Measurements from ENCODE around the gene PPIL6.

The PPIL6 gene

DNA sequence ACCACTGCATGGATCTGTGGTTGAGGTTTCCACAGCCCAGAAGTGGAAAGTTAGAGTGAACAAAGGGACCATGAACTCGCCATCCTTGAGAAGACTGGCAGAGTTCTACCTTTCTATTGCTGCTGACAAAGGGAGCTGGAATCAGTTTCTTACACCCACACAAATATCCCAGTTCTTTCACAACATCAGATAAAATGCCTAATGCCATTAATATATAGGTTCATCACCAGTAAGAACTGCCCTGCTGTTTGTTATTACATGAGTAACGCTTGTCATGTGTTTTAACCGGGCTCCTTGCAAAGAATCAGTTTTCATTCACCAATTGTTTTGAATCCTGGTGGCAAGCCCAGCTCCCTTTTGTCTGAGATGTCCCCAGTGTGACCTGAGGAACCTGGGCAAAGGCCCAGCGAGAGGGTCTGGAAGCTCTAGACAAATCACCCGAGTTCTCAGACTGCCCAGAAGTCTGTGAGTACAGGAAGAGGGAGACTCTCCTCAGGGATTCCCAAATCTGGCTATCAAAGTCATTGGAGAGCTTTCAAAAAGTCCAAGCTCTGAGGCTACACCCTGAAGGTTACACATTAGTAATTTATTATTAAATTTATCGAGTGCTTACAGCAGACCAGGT, 50.7 kb downstream of the PPIL6 start:
- Histone ChIP-seq H3K4me1 (peaks cover 8 to 21% (median 17%) of the 10 kb centered on the region in 10 experiments), H3K9me3 (replicated peaks in 1 of 11) (no peaks in the 10 kb centered on the region), H3K9ac (no peak overlapping the region; a peak in 1 of 22 replicates), H3K4me3 (no peak overlapping the region), H3K27me3 (no peaks in the 10 kb centered on the region), H4K20me1 (no peaks in the 10 kb centered on the region), H3K27ac (no peak overlapping the region; a peak in 2 of 22 replicates), H3K4me2 (peak overlapping the region in 4 of 11 experiments; percentile 13 to 40 (median 26); a peak in 4 of 22 replicates), H3K36me3 (no peaks in the 10 kb centered on the region)
- no peak for TF ChIP-seq Cebpa-rat (IDR thresholded peaks at IDR 0.05)

GRCh38 chr6:109388265-109388664, 52.2 kb downstream of the PPIL6 start:
- H3K4me1 ChIP-seq, result peaks cover 22 to 35% (median 31%) of the 10 kb centered on the region in 10 experiments
- H3K27me3 ChIP-seq, result no peaks in the 10 kb centered on the region
- TF ChIP-seq Cebpa-rat (IDR thresholded peaks at IDR 0.05), result no peak
- no peak overlapping the region for H3K27ac ChIP-seq
- H4K20me1 ChIP-seq, result no peaks in the 10 kb centered on the region
- H3K36me3 ChIP-seq, result no peaks in the 10 kb centered on the region
- H3K9me3 ChIP-seq (replicated peaks in 1 of 11), result no peaks in the 10 kb centered on the region
- no peak overlapping the region for H3K4me2 ChIP-seq
- no peak overlapping the region for H3K9ac ChIP-seq
- H3K4me3 ChIP-seq, result no peak overlapping the region

DNA sequence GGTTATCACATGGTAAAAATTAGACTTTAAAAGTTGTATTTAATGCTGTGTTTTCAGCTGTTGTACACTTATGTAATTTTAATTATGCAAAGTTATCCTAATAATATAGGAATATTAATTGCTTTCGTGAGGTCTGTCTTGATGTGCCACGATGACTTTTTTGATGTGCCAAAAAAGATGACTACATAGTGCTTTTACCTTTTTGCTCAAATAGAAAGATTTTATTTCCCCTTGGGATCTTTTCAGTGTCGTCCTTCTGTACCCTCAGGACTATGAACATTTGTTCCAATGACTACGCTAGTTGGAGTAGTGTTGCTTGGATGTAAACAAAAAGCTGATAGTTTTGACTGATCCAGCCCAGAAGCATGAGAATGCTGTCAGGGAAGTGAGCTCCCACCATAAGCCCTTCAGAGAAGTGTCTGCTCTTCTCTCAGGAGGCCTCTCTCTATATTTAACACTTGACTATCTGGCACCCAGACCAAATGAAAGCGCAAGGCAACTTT, 56.9 kb downstream of the PPIL6 start:
- H3K4me3 ChIP-seq, result peak overlapping the region; percentile 76 to 96 (median 91)
- peak overlapping the region; percentile 96 to 100 (median 99) for H3K9ac ChIP-seq
- peak overlapping the region; percentile 97 to 100 (median 99); a peak in 21 of 22 replicates for H3K27ac ChIP-seq
- no peaks in the 10 kb centered on the region for H3K27me3 ChIP-seq
- peaks cover 35 to 42% (median 38%) of the 10 kb centered on the region in 10 experiments for H3K4me1 ChIP-seq
- peaks cover 9 to 20% (median 14%) of the 10 kb centered on the region in 11 experiments for H3K36me3 ChIP-seq
- H4K20me1 ChIP-seq, result peaks cover 28 to 33% (median 30%) of the 10 kb centered on the region in 11 experiments
- no peak for TF ChIP-seq Cebpa-rat (IDR thresholded peaks at IDR 0.05)
- no peaks in the 10 kb centered on the region for H3K9me3 ChIP-seq (replicated peaks in 1 of 11)
- peak overlapping the region; percentile 80 to 96 (median 91) for H3K4me2 ChIP-seq

DNA sequence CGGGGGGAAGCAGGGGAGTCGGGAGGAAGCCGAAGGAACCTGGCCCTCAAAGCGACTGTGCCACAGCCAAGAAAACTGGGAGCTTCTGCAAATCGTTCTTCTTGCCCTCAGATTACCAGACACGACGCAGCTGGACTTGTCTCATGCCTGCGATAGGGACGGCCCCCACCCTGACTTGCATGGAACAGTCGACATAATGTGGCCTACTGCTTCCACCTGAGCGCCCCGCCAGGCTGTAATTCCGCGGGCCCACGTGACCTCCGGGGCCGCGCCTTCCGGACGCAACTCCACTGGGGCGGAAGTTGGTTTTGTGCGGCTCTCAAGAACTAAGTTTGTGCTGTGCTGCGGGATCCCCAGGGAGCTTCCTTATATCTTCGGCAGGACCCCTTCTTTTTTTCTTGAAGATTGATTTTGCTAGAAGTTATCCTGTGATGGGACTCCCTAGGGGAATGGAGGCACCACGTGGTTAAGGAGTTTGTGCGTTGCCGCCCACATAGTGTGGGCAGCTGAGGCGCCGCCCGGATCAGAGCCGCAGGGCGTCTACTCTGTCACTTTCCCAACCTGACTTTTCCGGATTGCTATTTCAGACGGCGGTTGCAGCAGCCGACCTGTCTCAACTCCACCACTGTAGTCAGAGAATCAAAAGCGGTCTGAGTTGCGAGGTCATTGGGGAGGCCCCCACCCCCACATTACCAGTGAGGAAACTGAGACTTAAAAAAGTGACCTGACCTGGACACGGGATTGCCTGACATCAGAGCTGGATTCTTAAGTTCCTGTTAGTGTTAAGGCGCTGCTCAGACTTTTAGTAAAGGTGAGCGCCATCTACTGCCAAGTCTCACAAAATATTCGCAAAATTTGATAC, 57.6 kb downstream of the PPIL6 start:
- peaks cover 35 to 40% (median 37%) of the 10 kb centered on the region in 11 experiments for H4K20me1 ChIP-seq
- H3K27me3 ChIP-seq, result no peaks in the 10 kb centered on the region
- peak in 10 of 11 experiments; percentile 31 to 100 (median 78); a peak in 18 of 22 replicates for TF ChIP-seq Cebpa-rat (IDR thresholded peaks at IDR 0.05)
- H3K4me1 ChIP-seq, result peaks cover 37 to 47% (median 44%) of the 10 kb centered on the region in 10 experiments
- peak overlapping the region; percentile 97 to 100 (median 99) for H3K27ac ChIP-seq
- H3K36me3 ChIP-seq, result peaks cover 16 to 27% (median 20%) of the 10 kb centered on the region in 11 experiments
- H3K9ac ChIP-seq, result peak overlapping the region; percentile 96 to 100 (median 99)
- peak overlapping the region; percentile 80 to 96 (median 91) for H3K4me2 ChIP-seq
- H3K9me3 ChIP-seq (replicated peaks in 1 of 11), result no peaks in the 10 kb centered on the region
- H3K4me3 ChIP-seq, result peak overlapping the region; percentile 76 to 96 (median 91)

DNA sequence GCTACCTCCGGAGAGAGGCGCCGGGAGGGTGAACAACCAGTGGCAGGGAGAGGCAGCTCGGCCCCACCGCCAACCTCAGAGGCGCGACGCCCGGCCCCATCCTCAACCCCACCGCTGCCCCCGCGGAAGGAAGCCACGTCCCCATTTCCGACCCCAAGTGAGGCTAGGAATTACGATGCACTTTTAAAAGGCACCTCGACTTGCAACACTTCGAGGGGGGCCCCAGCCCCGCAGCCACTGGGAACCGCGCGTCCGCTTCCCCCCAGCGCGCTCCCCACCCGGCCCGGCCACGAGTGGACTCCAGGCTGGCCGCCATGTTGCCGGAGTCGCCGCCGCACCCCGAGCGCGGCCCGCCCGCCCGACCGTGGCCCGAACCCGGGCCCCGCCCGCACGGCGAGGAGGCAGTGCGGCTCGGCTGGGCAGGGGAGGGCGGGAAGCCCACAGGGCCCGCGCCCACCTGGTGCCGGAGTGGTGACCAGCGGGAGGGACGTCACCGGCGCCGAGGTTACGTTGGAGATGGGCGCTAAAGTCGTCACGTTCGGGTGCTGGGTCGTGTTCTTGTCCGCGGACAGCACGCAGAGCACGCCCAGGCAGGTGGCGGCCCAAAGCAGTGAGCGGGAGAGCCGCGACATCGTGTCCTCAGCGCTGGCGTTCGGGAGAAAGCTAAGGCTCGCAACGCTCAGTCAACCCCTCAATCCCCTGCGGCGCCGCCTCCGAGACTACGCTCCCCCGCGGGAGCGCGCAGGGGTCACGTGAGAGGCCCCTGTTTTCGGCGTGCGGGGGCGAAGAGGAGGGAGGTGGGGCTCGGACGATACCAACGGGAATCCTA, 58.5 kb downstream of the PPIL6 start, which contains the start of gene CD164:
CD164 (minus strand) TSS at position 721 of the 829 bp plus-strand sequence; CDS start at position 632, 89 bp downstream.
- H3K9me3 ChIP-seq (replicated peaks in 1 of 11), result no peaks in the 10 kb centered on the region
- peak in 2 of 11 experiments; percentile 41 to 51; a peak in 2 of 22 replicates for TF ChIP-seq Cebpa-rat (IDR thresholded peaks at IDR 0.05)
- peaks cover 43 to 48% (median 46%) of the 10 kb centered on the region in 11 experiments for H4K20me1 ChIP-seq
- peaks cover 39 to 54% (median 45%) of the 10 kb centered on the region in 10 experiments for H3K4me1 ChIP-seq
- H3K9ac ChIP-seq, result peak within 1 kb of the TSS; percentile 96 to 100 (median 99)
- H3K27ac ChIP-seq, result peak within 1 kb of the TSS; percentile 97 to 100 (median 99)
- peak within 1 kb of the TSS; percentile 80 to 96 (median 91) for H3K4me2 ChIP-seq
- peak within 1 kb of the TSS; percentile 76 to 96 (median 91) for H3K4me3 ChIP-seq
- peaks cover 24 to 35% (median 29%) of the 10 kb centered on the region in 11 experiments for H3K36me3 ChIP-seq
- H3K27me3 ChIP-seq, result no peaks in the 10 kb centered on the region

- Histone ChIP-seq H3K9me3 (replicated peaks in 1 of 11) (no peaks in the 10 kb centered on the region), H3K36me3 (peaks cover 32 to 43% (median 37%) of the 10 kb centered on the region in 11 experiments), H3K27ac (peak overlapping the region; percentile 97 to 100 (median 99)), H4K20me1 (peaks cover 51 to 56% (median 53%) of the 10 kb centered on the region in 11 experiments), H3K27me3 (no peaks in the 10 kb centered on the region), H3K4me1 (peaks cover 39 to 62% (median 45%) of the 10 kb centered on the region in 10 experiments), H3K4me2 (peak overlapping the region; percentile 80 to 96 (median 89); a peak in 21 of 22 replicates), H3K9ac (peak overlapping the region; percentile 96 to 100 (median 99)), H3K4me3 (peak overlapping the region; percentile 76 to 96 (median 91))
- no peak for TF ChIP-seq Cebpa-rat (IDR thresholded peaks at IDR 0.05)
These were observed 59.2 kb downstream of the PPIL6 start for GRCh38 chr6:109381061-109381746.

- Histone ChIP-seq H3K27ac (peak overlapping the region in 9 of 11 experiments; percentile 97 to 100 (median 99); a peak in 16 of 22 replicates), H3K36me3 (peaks cover 46 to 58% (median 51%) of the 10 kb centered on the region in 11 experiments), H3K9ac (peak overlapping the region; percentile 96 to 100 (median 99)), H3K27me3 (no peaks in the 10 kb centered on the region), H3K4me1 (peaks cover 27 to 60% (median 36%) of the 10 kb centered on the region in 10 experiments), H3K4me3 (peak overlapping the region; percentile 76 to 96 (median 91)), H3K4me2 (peak overlapping the region; percentile 80 to 96 (median 89)), H4K20me1 (peaks cover 59 to 70% (median 68%) of the 10 kb centered on the region in 11 experiments), H3K9me3 (replicated peaks in 1 of 11) (no peaks in the 10 kb centered on the region)
- no peak for TF ChIP-seq Cebpa-rat (IDR thresholded peaks at IDR 0.05)
These were observed 60.7 kb downstream of the PPIL6 start for GRCh38 chr6:109379711-109380110.

Measured in BLaER1 treated with 17β-estradiol and CSF1 and Interleukin-3, amounts not matched to agents 10 nM and 100 nM (cell line).